Colonic mucosa (tissue), 4 donors: ENCODE measurements around the gene RAP1GAP2. TPM values are rescaled to one million over a fixed set of nuclear protein-coding genes. Genes with fewer than 3 reads are reported as not detected.
A peak's percentile ranks its signal among the peaks of the same experiment; 100 is the strongest.

Source experiments
- DNase-seq: peaks from one replicate; pipeline ENCODE4 v3.0.0-alpha.2; 2020
- H3K27ac ChIP-seq: fragments of 200-600 bp; one replicate; pipeline ENCODE4 v1.8.0; 2021
- H3K27me3 ChIP-seq: fragments of 200-600 bp; one replicate; pipeline ENCODE4 v1.8.0; 2021
- H3K36me3 ChIP-seq: fragments of 200-600 bp; one replicate; pipeline ENCODE4 v1.8.0; 2021
- H3K4me1 ChIP-seq: fragments of 200-600 bp; one replicate; pipeline ENCODE4 v1.8.0; 2021; ENCODE audit warnings: mild to moderate bottlenecking
- H3K4me3 ChIP-seq: fragments of 200-600 bp; one replicate; pipeline ENCODE4 v1.8.0; 2021
- H3K9ac ChIP-seq, 2 donors: one replicate each; pipeline ENCODE4 v1.7.0; 2013; ENCODE audit warnings: control low read depth in 2 of 2, low read depth in 2 of 2, low read length in 2 of 2
- H3K9me3 ChIP-seq: fragments of 200-600 bp; one replicate; pipeline ENCODE4 v1.8.0; 2021
- CTCF ChIP-seq: fragments of 200-600 bp; IDR thresholded peaks from one replicate; pipeline ENCODE4 v1.8.0; 2022; ENCODE audit warnings: antibody characterized with exemption, mild to moderate bottlenecking
- intact Hi-C: fragments of 100-400 bp; cut with DNase I; formaldehyde crosslinking; loops from one replicate; pipeline ENCODE4 v1.14.1; 2022
- total RNA-seq, 2 donors: library from RNA; stranded (reverse); fragmentation: NEBNext Ultra II Directional in 1 of 2; extraction: Animal tissue kit (Norgen Biotek cat#: 25700) in 1 of 2; gene quantifications; one replicate each; pipeline ENCODE4 v1.2.1, GENCODE V29; 2021
- donor health status: healthy.
- donor health status: DM: no; HTN: no; CAD: no.
- donor health status: DM: no; HTN: no; CAD: no.

Gene RAP1GAP2
- total RNA-seq = 10 to 100 TPM; 45.2 to 45.4 TPM

- peak; percentile 84 for DNase-seq
- Histone ChIP-seq H3K4me1 (peaks cover 10% of the 10 kb centered on the region), H3K9me3 (no peaks in the 10 kb centered on the region), H3K9ac (peak within 1 kb of the TSS; percentile 51 to 61), H3K36me3 (no peaks in the 10 kb centered on the region), H3K4me3 (peak within 1 kb of the TSS; percentile 32), H3K27me3 (no peaks in the 10 kb centered on the region), H3K27ac (peak within 1 kb of the TSS; percentile 8)
- no peak for TF ChIP-seq CTCF
- intact Hi-C loops = no loop called here
Measured at GRCh38 chr17:2796164-2797125, at the start of gene RAP1GAP2. RAP1GAP2 (plus strand) TSS chr17:2796438; CDS start chr17:2796528, 90 bp downstream.

- no peak for DNase-seq
- intact Hi-C loops = no loop called here
- H3K4me3 ChIP-seq = no peak within 1 kb of the TSS
Measured at GRCh38 chr17:2749058-2749783, 47.0 kb upstream of the RAP1GAP2 start, which contains the start of gene CCDC92B. CCDC92B (minus strand) TSS chr17:2749652; CDS start chr17:2735145, 14,507 bp downstream.

GRCh38 chr17:2749784-2750181 lies 46.5 kb upstream of the RAP1GAP2 start:
- Histone ChIP-seq H3K4me1 (no peaks in the 10 kb centered on the region), H3K27ac (no peak overlapping the region), H3K36me3 (no peaks in the 10 kb centered on the region), H3K4me3 (no peak overlapping the region), H3K27me3 (peaks cover 8% of the 10 kb centered on the region), H3K9ac (no peak overlapping the region), H3K9me3 (no peaks in the 10 kb centered on the region)
- peak; percentile 73 for DNase-seq
- intact Hi-C loops = no loop called here
- TF ChIP-seq CTCF = no peak

More at GRCh38 chr17:2749058-2749783, 47.0 kb upstream of the RAP1GAP2 start, which contains the start of gene CCDC92B:
- Histone ChIP-seq H3K27me3 (peaks cover 8% of the 10 kb centered on the region), H3K9ac (no peak within 1 kb of the TSS), H3K27ac (no peak within 1 kb of the TSS), H3K4me1 (no peaks in the 10 kb centered on the region), H3K9me3 (no peaks in the 10 kb centered on the region), H3K36me3 (no peaks in the 10 kb centered on the region)
- TF ChIP-seq CTCF = no peak

- H3K27me3 ChIP-seq = peaks cover 8% of the 10 kb centered on the region
Measured at GRCh38 chr17:2750721-2751120, 45.5 kb upstream of the RAP1GAP2 start.

More at GRCh38 chr17:2750721-2751120, 45.5 kb upstream of the RAP1GAP2 start:
- Histone ChIP-seq H3K9me3 (no peaks in the 10 kb centered on the region), H3K9ac (no peak overlapping the region), H3K4me1 (no peaks in the 10 kb centered on the region), H3K27ac (no peak overlapping the region), H3K4me3 (no peak overlapping the region), H3K36me3 (no peaks in the 10 kb centered on the region)
- intact Hi-C loops = no loop called here
- no peak for TF ChIP-seq CTCF
- no peak for DNase-seq
